HG02840 (cell line): Measurements from ENCODE around the gene BCL11A.

Experiments
- ATAC-seq: cut with Tn5 transposase; IDR thresholded peaks from one replicate; pipeline ENCODE4 v1.9.1; 2021; ENCODE audit warnings: mild to moderate bottlenecking, moderate library complexity, moderate number of reproducible peaks; ENCODE audit not compliant: unreplicated experiment, low FRiP score

The BCL11A gene

GRCh38 chr2:60548311-60548710, 5.1 kb downstream of the BCL11A start:
- no peak for ATAC-seq

GRCh38 chr2:60547841-60548240, 5.6 kb downstream of the BCL11A start:
- no peak for ATAC-seq

GRCh38 chr2:60546756-60547420, 6.6 kb downstream of the BCL11A start:
- ATAC-seq = no peak

- ATAC-seq = no peak
Measured at GRCh38 chr2:60544954-60545560, 8.4 kb downstream of the BCL11A start.

GRCh38 chr2:60544062-60544461, 9.4 kb downstream of the BCL11A start:
- ATAC-seq = no peak

- ATAC-seq = no peak
Measured at GRCh38 chr2:60541056-60541651, 12.3 kb downstream of the BCL11A start.

GRCh38 chr2:60540074-60540473, 13.4 kb downstream of the BCL11A start:
- no peak for ATAC-seq

- ATAC-seq = no peak
Measured at GRCh38 chr2:60539140-60539539, 14.3 kb downstream of the BCL11A start.

GRCh38 chr2:60538101-60538500, 15.4 kb downstream of the BCL11A start:
- no peak for ATAC-seq

- no peak for ATAC-seq
Measured at GRCh38 chr2:60536746-60537145, 16.7 kb downstream of the BCL11A start.

- peak; percentile 68 for ATAC-seq
Measured at GRCh38 chr2:60535685-60536312, 17.7 kb downstream of the BCL11A start.

GRCh38 chr2:60534892-60535684, 18.4 kb downstream of the BCL11A start:
- ATAC-seq = no peak

- ATAC-seq = no peak
Measured at GRCh38 chr2:60534052-60534685, 19.3 kb downstream of the BCL11A start.

GRCh38 chr2:60533101-60534051, 20.1 kb downstream of the BCL11A start:
- no peak for ATAC-seq

GRCh38 chr2:60532421-60532820, 21.0 kb downstream of the BCL11A start:
- no peak for ATAC-seq

GRCh38 chr2:60531701-60532133, 21.7 kb downstream of the BCL11A start:
- ATAC-seq = no peak

- ATAC-seq = peak; percentile 57
Measured at GRCh38 chr2:60530660-60531281, 22.7 kb downstream of the BCL11A start.

GRCh38 chr2:60529785-60530627, 23.4 kb downstream of the BCL11A start:
- no peak for ATAC-seq
